GM13976 (cell line): ENCODE data around the gene SLC11A1.

Experiments
- DNase-seq: peaks from one replicate; pipeline ENCODE4 v3.0.0; 2012; ENCODE audit warnings: low spot score
- CTCF ChIP-seq: IDR thresholded peaks from 2 replicates; pipeline ENCODE4 v1.5.1; 2012; ENCODE audit warnings: borderline replicate concordance, mild to moderate bottlenecking; ENCODE audit not compliant: insufficient read depth; ENCODE audit errors: extremely low read depth, missing control alignments, control extremely low read depth
- in situ Hi-C: fragments of 300-500 bp; cut with MboI; formaldehyde crosslinking; loops from one replicate; pipeline ENCODE4 v1.12.0; 2022; ENCODE audit warnings: low sequenced_read_pairs, mixed read lengths, inconsistent platforms; ENCODE audit not compliant: unreplicated experiment

The SLC11A1 gene

GRCh38 chr2:218401890-218402289 lies 19.8 kb downstream of the SLC11A1 start:
- no peak for DNase-seq
- in situ Hi-C loops: loop anchor here (25.0 kb wide), 2 partner anchors 235 to 435 kb away; partner anchors contain the start of gene PRKAG3
- TF ChIP-seq CTCF: no peak

GRCh38 chr2:218402491-218402901 lies 20.4 kb downstream of the SLC11A1 start:
- no peak for DNase-seq
- TF ChIP-seq CTCF: no peak
- in situ Hi-C loops: loop anchor here (25.0 kb wide), 2 partner anchors 235 to 435 kb away; partner anchors contain the start of gene PRKAG3

- no peak for TF ChIP-seq CTCF
- in situ Hi-C loops: loop anchor here (25.0 kb wide), 2 partner anchors 234 to 434 kb away; partner anchors contain the start of gene PRKAG3
Measured at GRCh38 chr2:218402911-218403411, 20.9 kb downstream of the SLC11A1 start.

GRCh38 chr2:218403810-218404209 lies 21.7 kb downstream of the SLC11A1 start:
- TF ChIP-seq CTCF: no peak
- in situ Hi-C loops: loop anchor here (25.0 kb wide), 2 partner anchors 233 to 433 kb away; partner anchors contain the start of gene PRKAG3
- no peak for DNase-seq

More at GRCh38 chr2:218402911-218403411, 20.9 kb downstream of the SLC11A1 start:
- DNase-seq: no peak

GRCh38 chr2:218404351-218405085 lies 22.4 kb downstream of the SLC11A1 start:
- in situ Hi-C loops: loop anchor here (25.0 kb wide), 2 partner anchors 233 to 433 kb away; partner anchors contain the start of gene PRKAG3
- TF ChIP-seq CTCF: no peak
- DNase-seq: no peak

GRCh38 chr2:218405086-218405745 lies 23.1 kb downstream of the SLC11A1 start:
- no peak for DNase-seq
- no peak for TF ChIP-seq CTCF
- in situ Hi-C loops: loop anchor here (25.0 kb wide), 2 partner anchors 232 to 432 kb away; partner anchors contain the start of gene PRKAG3
